Measurements from ENCODE around the gene NKAIN2.
"Not testable (repeated sequence)": the region's sequence is repeated elsewhere in the genome, so short reads cannot be mapped to it uniquely, and the experiment has no call there.

The NKAIN2 gene

GRCh38 chr6:124396361-124396760 is 592.7 kb downstream of the NKAIN2 start:
- TF ChIP-seq ZFX (IDR thresholded peaks at IDR 0.05) (no peak), CTCF (conservative IDR thresholded peaks at IDR 0.05) (no peak)

GRCh38 chr6:124400261-124400999 is 596.8 kb downstream of the NKAIN2 start:
- H3K27ac ChIP-seq: no peak overlapping the region
- TF ChIP-seq ZFX (IDR thresholded peaks at IDR 0.05): no peak
- peak; percentile 27 for TF ChIP-seq CTCF (conservative IDR thresholded peaks at IDR 0.05)

More at GRCh38 chr6:124396361-124396760, 592.7 kb downstream of the NKAIN2 start:
- H3K27ac ChIP-seq: no peak overlapping the region

GRCh38 chr6:124410425-124410824 is 606.8 kb downstream of the NKAIN2 start:
- not testable (repeated sequence) for H3K27ac ChIP-seq

- H3K27ac ChIP-seq: not testable (repeated sequence)
Observed at GRCh38 chr6:124412657-124413056, 609.0 kb downstream of the NKAIN2 start.

- H3K27ac ChIP-seq: no peak overlapping the region
- TF ChIP-seq CTCF (conservative IDR thresholded peaks at IDR 0.05): no peak
- TF ChIP-seq ZFX (IDR thresholded peaks at IDR 0.05): no peak
Observed at GRCh38 chr6:124420116-124420840, 616.6 kb downstream of the NKAIN2 start.

- TF ChIP-seq ZFX (IDR thresholded peaks at IDR 0.05): no peak
- TF ChIP-seq CTCF (conservative IDR thresholded peaks at IDR 0.05): no peak
- no peak overlapping the region for H3K27ac ChIP-seq
Observed at GRCh38 chr6:124423621-124424020, 620.0 kb downstream of the NKAIN2 start.

- TF ChIP-seq ZFX (IDR thresholded peaks at IDR 0.05): no peak
- no peak for TF ChIP-seq CTCF (conservative IDR thresholded peaks at IDR 0.05)
- H3K27ac ChIP-seq: no peak overlapping the region
Observed at GRCh38 chr6:124430740-124431318, 627.2 kb downstream of the NKAIN2 start.

GRCh38 chr6:124432620-124433019 is 629.0 kb downstream of the NKAIN2 start:
- H3K27ac ChIP-seq: no peak overlapping the region
- no peak for TF ChIP-seq CTCF (conservative IDR thresholded peaks at IDR 0.05)
- TF ChIP-seq ZFX (IDR thresholded peaks at IDR 0.05): no peak

Measured in C4-2B (cell line).